ENCODE results near the gene RABEPK. TPM values are rescaled to one million over a fixed set of nuclear protein-coding genes. Genes with fewer than 3 reads are reported as not detected.
"Not testable (repeated sequence)": the region's sequence is repeated elsewhere in the genome, so short reads cannot be mapped to it uniquely, and the experiment has no call there.

Gene RABEPK
- total RNA-seq, 1 experiment from 2014 or later: 43.6 TPM

DNA sequence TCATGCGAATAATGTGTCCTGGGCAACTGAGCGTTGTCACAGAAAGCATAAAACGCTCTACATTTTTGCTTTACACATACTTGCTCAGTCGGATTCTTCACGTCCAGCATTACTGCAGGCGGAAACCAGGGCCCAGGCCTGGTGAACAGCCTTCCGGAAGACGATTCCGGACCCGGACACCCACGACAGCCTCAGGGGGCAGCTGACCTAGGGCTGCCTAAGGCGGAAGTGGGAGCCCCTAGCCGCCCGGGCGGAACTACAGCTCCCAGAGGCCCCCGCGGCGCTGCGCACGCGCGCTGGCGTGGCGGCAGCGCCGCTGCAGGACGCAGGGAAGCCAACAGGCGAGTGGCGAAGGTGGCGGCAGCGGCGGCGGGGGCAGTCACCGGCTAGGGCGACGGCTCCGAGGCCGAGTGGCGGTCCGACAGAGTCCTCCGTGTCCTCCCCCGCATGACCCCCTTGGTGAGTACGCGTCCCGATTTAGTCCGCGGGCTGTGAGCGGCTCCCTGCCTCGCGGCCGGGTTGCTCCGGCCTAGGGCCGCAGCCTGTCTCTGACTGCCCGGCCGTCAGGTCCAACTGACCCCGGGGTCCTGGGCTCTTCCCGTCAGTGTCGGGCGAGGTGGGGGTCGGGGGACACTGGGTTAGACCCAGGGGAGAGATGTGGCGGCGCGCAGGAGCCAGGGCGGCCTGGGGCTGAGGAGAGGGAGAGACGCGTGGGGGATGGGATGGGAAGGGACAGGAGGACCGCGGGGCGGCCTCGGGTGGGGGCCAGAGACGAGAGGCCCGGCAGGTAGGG lies 61.4 kb downstream of the RABEPK start, which contains the start of gene GAPVD1:
Gene GAPVD1 (plus strand): TSS at position 326 of the 793 bp plus-strand sequence. CDS start 37,096 bp downstream, outside the sequence.
- ChIA-PET CTCF (interaction anchor here (1.0 kb wide), 1 partner anchor 146 kb away, joined by 4 read pairs; no protein-coding TSS in a partner anchor), POLR2A (ENCODE audit: low non-redundant PET) (no interaction called here)
- Histone ChIP-seq H3K4me3 (ENCODE audit: low read depth, low read length, poor library complexity, severe bottlenecking) (peak within 1 kb of the TSS; percentile 97), H3K4me1 (ENCODE audit: insufficient read depth, low read length, poor library complexity, severe bottlenecking) (no peaks in the 10 kb centered on the region), H3K27ac (ENCODE audit: low read depth, low read length, poor library complexity, severe bottlenecking) (peak within 1 kb of the TSS; percentile 87), H3K9me3 (ENCODE audit: low read depth, low read length, poor library complexity, severe bottlenecking) (no peaks in the 10 kb centered on the region), H3K27me3 (replicated peaks; ENCODE audit: insufficient read depth, low read depth, low read length, poor library complexity) (no peaks in the 10 kb centered on the region), H3K36me3 (ENCODE audit: insufficient read depth, low read length, poor library complexity, severe bottlenecking) (no peaks in the 10 kb centered on the region)
- BruUV-seq (replicated peaks): no TSS peak
- DNase-seq (ENCODE audit: low spot score): peak; percentile 94
- intact Hi-C loops (cut with micrococcal nuclease; ENCODE audit: unreplicated experiment): loop anchor here (2.0 kb wide), 1 partner anchor 21 kb away; the partner anchor contains the start of gene HSPA5
- TF ChIP-seq, protein P1, sequence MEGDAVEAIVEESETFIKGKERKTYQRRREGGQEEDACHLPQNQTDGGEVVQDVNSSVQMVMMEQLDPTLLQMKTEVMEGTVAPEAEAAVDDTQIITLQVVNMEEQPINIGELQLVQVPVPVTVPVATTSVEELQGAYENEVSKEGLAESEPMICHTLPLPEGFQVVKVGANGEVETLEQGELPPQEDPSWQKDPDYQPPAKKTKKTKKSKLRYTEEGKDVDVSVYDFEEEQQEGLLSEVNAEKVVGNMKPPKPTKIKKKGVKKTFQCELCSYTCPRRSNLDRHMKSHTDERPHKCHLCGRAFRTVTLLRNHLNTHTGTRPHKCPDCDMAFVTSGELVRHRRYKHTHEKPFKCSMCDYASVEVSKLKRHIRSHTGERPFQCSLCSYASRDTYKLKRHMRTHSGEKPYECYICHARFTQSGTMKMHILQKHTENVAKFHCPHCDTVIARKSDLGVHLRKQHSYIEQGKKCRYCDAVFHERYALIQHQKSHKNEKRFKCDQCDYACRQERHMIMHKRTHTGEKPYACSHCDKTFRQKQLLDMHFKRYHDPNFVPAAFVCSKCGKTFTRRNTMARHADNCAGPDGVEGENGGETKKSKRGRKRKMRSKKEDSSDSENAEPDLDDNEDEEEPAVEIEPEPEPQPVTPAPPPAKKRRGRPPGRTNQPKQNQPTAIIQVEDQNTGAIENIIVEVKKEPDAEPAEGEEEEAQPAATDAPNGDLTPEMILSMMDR (conservative IDR thresholded peaks at IDR 0.05; ENCODE audit: low read depth, low read length): peak; percentile 42
- TF ChIP-seq EZH2 (IDR thresholded peaks at IDR 0.05; ENCODE audit: borderline replicate concordance, low read depth, low read length, poor library complexity, severe bottlenecking): no peak

DNA sequence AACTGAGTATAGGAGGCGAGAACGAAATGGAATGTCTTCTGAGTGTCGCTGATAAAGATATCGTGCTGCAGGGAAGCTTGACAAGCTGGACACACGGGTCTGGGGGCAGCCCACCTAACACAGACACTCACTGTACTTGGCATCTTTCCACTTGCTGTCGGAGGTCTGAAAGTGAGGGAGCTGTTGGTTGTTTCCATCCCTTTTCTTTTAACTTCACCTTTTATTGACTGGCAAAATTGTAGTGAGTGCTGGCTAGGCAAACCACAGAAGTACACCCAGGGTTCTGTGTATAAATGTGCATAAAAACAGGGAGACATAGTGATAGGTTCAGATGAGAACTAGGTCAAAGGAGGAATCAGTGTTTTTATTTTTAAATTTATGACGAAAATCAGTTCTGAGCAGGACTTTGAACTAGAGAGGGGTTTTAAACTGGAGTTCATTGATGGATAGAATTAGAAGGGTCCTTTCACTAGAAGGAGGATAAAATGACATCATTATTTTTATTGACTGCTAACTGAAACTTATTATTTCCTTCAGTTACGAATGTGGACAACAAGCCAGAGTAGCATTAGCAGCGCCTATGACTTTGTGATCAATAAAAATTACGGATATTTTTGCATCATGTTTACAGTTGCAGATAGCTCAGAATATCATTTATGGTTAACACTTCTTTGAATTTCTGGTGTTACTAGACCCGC lies 62.1 kb downstream of the RABEPK start:
- no peaks in the 10 kb centered on the region for H3K27me3 ChIP-seq (replicated peaks; ENCODE audit: insufficient read depth, low read depth, low read length, poor library complexity)
- POLR2A ChIA-PET (ENCODE audit: low non-redundant PET): no interaction called here
- TF ChIP-seq, protein P1 (conservative IDR thresholded peaks at IDR 0.05; ENCODE audit: low read depth, low read length): no peak
- no peak for TF ChIP-seq EZH2 (IDR thresholded peaks at IDR 0.05; ENCODE audit: borderline replicate concordance, low read depth, low read length, poor library complexity, severe bottlenecking)
- H3K9me3 ChIP-seq (ENCODE audit: low read depth, low read length, poor library complexity, severe bottlenecking): no peaks in the 10 kb centered on the region
- peak overlapping the region; percentile 87 for H3K27ac ChIP-seq (ENCODE audit: low read depth, low read length, poor library complexity, severe bottlenecking)
- peak; percentile 38 for DNase-seq (ENCODE audit: low spot score)
- intact Hi-C loops (cut with micrococcal nuclease; ENCODE audit: unreplicated experiment): no loop called here
- H3K36me3 ChIP-seq (ENCODE audit: insufficient read depth, low read length, poor library complexity, severe bottlenecking): no peaks in the 10 kb centered on the region
- peak overlapping the region; percentile 97 for H3K4me3 ChIP-seq (ENCODE audit: low read depth, low read length, poor library complexity, severe bottlenecking)
- CTCF ChIA-PET: no interaction called here
- H3K4me1 ChIP-seq (ENCODE audit: insufficient read depth, low read length, poor library complexity, severe bottlenecking): no peaks in the 10 kb centered on the region
- TSS peak; percentile 55 for BruUV-seq (replicated peaks)

DNA sequence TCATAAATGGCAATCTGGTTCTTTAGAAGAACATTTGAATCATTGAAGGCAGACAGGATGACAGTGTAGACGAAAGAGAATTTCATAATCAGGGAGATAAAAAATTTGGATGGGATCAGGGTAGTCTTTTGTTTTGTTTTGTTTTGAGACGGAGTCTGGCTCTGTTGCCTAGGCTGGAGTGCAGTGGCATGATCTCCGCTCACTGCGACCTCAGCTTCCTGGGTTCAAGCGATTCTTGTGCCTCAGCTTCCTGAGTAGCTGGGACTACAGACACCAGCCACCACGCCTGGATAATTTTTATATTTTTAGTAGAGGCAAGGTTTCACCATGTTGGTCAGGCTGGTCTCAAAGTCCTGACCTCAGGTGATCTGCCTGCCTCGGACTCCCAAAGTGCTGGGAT lies 63.7 kb downstream of the RABEPK start:
- CTCF ChIA-PET: not testable (repeated sequence)

More for the DNA sequence above, 63.7 kb downstream of the RABEPK start:
- intact Hi-C loops (cut with micrococcal nuclease; ENCODE audit: unreplicated experiment); H3K4me3 ChIP-seq (ENCODE audit: low read depth, low read length, poor library complexity, severe bottlenecking); H3K27me3 ChIP-seq (replicated peaks; ENCODE audit: insufficient read depth, low read depth, low read length, poor library complexity); DNase-seq (ENCODE audit: low spot score); POLR2A ChIA-PET (ENCODE audit: low non-redundant PET); H3K9me3 ChIP-seq (ENCODE audit: low read depth, low read length, poor library complexity, severe bottlenecking); BruUV-seq (replicated peaks); H3K27ac ChIP-seq (ENCODE audit: low read depth, low read length, poor library complexity, severe bottlenecking); H3K36me3 ChIP-seq (ENCODE audit: insufficient read depth, low read length, poor library complexity, severe bottlenecking); H3K4me1 ChIP-seq (ENCODE audit: insufficient read depth, low read length, poor library complexity, severe bottlenecking): not testable (repeated sequence)

Measured in A673 (cell line).